Limb (tissue), 2 donors: ENCODE data around the gene DYSF.

Experiments
- DNase-seq, 2 donors: peaks; one replicate each; pipeline ENCODE4 v3.0.0-alpha.2; 2016; ENCODE audit errors: extremely low spot score in 2 of 2

Gene DYSF

GRCh38 chr2:71552861-71553301 lies 99.5 kb downstream of the DYSF start:
- DNase-seq = no peak

- DNase-seq = no peak
Observed at GRCh38 chr2:71554028-71554705, 100.8 kb downstream of the DYSF start.

- DNase-seq = no peak
Observed at GRCh38 chr2:71554706-71555056, 101.3 kb downstream of the DYSF start.

- peak in 1 of 2 donors; percentile 37 for DNase-seq
Observed at GRCh38 chr2:71555798-71556454, 102.6 kb downstream of the DYSF start.

DNA sequence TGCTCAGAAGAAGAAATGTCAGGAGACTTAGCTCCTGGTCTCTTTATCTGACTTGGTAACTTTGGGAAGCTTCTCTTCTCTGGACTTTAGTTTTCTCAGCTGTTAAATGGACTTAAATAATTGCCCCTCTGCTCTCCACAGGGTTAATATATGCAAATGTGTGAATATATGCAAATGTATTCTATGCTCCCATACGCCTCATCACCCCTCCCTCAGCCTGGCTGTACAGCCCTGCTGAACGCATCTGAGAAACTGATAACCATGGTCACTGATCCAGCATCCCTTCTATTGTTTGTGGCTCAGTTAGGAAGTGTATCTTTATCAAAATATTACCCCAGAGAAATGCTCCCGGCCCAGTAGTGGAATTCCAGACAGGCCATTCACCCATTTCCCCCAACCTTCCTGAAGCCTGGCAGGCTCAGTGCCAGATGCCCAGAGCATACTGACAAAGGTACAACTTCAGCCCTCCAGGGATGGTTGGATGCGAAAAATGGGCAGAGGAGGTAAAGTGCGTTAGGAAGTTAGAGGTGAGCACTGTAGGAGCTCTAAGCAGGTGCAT lies 103.4 kb downstream of the DYSF start:
- DNase-seq = no peak

GRCh38 chr2:71557321-71557720 lies 104.0 kb downstream of the DYSF start:
- DNase-seq = no peak

- DNase-seq = no peak
Observed at GRCh38 chr2:71558300-71559051, 105.1 kb downstream of the DYSF start.

- DNase-seq = no peak
Observed at GRCh38 chr2:71559080-71559827, 105.9 kb downstream of the DYSF start.

GRCh38 chr2:71559828-71560637 lies 106.7 kb downstream of the DYSF start:
- DNase-seq = peak in 1 of 2 donors; percentile 68

- DNase-seq = peak; percentile 68 to 78
Observed at GRCh38 chr2:71560638-71561011, 107.3 kb downstream of the DYSF start.

GRCh38 chr2:71561441-71562267 lies 108.3 kb downstream of the DYSF start:
- no peak for DNase-seq

DNA sequence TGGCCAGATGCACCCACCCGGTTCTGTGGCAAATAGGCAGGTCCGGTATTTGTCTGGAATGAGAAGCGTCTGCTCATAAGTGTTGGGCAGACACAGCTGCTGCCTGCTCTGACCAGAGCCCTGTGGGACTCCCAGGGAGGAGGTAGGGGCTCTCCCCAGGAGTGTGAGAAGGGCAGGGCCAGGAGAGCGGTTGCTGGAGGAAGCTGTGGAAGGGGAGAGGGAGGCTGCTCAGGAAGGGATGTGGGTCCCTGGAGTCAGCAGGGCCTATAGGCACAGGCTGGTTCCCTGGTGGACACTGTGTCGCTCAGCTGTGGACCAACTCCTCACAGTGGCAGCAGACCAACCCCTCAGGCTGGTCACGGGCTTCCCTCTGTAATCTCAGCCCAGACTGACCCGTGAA lies 109.2 kb downstream of the DYSF start:
- no peak for DNase-seq

DNA sequence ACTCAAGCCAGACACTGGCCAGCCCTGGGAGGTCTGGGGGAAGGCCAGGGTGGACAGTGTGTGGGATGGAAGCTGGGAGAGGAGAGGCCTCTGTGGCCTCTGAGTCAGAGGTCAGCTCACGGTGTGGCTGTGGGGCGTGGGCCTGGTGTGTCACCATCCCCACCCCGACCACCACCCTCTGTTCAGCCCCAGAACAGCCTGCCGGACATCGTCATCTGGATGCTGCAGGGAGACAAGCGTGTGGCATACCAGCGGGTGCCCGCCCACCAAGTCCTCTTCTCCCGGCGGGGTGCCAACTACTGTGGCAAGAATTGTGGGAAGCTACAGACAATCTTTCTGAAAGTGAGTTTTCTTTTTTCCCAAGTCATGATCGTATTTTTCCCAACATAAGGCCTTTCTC lies 110.5 kb downstream of the DYSF start:
- no peak for DNase-seq

DNA sequence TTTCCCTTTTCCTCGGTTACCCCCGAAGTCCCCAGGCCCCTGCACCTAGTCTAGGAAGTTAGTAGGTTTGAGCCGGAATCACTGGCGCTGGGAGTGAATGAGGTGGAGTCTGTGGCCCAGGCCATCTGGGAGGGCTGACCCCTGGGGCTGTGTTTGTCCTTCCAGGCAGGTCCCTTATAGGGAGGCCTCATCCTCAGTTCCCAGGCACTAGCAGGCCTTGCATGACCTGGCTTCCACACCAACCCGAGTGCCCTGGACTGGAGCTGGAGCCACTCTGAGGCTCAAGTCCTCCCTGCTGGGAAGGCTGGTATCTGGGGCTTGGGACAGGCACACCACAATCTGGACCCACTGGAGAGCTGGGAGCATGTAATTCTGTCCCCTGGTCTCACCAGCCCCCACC lies 111.0 kb downstream of the DYSF start:
- DNase-seq = no peak

GRCh38 chr2:71564790-71565189 lies 111.4 kb downstream of the DYSF start:
- no peak for DNase-seq

DNA sequence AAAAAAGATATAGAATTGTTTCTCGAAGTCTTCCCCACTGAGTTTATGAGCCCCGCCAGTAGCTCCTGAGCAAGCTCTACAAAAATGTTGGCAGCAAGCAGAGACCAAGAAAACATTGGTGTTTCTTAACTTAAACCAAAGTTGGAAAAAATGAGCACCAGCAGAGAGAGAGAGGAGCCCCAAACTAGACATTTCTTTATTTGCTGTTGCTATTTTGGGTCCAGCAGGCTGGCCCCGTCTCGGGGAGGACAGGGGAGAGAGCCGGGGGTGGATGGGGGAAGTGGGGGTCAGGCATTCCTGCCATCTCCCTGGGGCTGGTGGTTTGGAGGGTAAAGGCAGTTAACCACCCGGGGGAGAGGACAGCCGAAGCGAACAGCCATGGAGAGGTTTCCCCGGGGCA lies 113.0 kb downstream of the DYSF start:
- DNase-seq = peak; percentile 59 to 62

DNA sequence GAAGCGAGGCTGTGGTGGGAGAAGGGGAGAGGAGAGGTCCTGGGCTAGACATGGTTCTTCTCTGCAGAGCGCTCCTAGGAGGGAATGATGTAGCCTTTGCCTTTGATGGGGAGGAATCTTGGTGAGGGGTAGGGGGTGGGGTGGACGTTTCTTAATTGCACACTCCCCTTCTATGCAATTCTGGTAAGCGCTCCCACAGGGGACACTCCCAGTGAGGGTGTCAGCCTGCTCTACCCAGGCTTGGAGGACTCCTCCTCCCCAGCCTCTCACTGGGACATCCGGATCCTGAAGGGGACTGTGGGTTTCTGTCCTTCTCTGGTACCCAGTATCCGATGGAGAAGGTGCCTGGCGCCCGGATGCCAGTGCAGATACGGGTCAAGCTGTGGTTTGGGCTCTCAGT lies 114.3 kb downstream of the DYSF start:
- no peak for DNase-seq

DNA sequence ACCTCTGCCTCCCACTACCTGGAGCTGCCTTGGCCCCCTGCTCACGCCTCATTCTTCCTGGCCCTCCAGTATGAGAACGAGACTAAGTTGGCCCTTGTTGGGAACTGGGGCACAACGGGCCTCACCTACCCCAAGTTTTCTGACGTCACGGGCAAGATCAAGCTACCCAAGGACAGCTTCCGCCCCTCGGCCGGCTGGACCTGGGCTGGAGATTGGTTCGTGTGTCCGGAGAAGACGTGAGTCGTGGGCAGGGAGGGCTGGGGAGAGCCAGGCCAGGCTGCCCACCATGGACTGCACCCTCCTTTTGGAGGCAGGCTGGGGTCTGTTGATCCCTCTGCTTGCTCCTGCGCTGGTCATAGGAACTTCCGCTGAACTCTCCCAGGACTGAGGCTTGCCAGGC lies 114.7 kb downstream of the DYSF start:
- DNase-seq = no peak

DNA sequence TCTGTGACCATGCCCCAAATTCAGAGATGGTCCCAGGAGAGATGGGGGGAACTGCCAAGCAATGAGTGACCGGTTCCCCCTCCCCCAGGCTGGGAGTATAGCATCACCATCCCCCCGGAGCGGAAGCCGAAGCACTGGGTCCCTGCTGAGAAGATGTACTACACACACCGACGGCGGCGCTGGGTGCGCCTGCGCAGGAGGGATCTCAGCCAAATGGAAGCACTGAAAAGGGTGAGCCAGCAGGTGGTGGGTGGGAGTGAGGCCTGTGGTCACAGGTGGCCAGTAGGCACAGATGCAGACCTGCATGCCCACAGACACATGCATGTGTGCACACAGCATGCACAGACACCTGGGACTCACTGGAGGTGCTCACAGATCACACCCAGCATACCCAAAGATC lies 117.2 kb downstream of the DYSF start:
- DNase-seq = no peak

GRCh38 chr2:71570951-71571460 lies 117.6 kb downstream of the DYSF start:
- DNase-seq = no peak
